ENCODE results near the gene TPO. TPM values are rescaled to one million over a fixed set of nuclear protein-coding genes. Genes with fewer than 3 reads are reported as not detected.

Gene TPO
- total RNA-seq, 1 experiment from 2014 or later, result not detected

DNA sequence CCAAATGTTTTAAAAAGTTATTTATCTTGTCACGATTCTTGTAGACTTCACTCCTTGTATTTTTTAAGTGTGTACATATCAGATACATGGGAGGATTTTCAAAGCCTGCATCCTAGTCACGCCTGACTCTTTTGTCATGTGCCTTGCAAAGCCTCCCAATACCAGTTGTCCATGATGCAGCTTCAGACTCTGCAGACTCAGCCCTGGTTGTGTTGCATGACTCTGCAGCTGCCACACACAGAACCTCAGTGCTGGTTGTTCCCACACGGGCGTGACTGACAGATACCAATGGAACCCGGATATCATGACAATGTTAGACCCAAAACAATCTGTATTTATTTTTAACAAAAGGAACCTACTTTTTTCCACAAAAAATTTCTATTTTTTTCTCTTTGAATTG, 38.2 kb downstream of the TPO start:
- Histone ChIP-seq H3K18ac (ENCODE audit: insufficient read length, low read depth, low read length) (no peak overlapping the region), H4K20me1 (ENCODE audit: control insufficient read depth, insufficient read depth, insufficient read length) (no peaks in the 10 kb centered on the region), H3T11ph (ENCODE audit: low read length) (no peak overlapping the region), H3K27ac (ENCODE audit: insufficient read length, low read depth, low read length) (no peak overlapping the region), H2BK120ac (ENCODE audit: low read depth, low read length, poor library complexity, severe bottlenecking) (no peak overlapping the region), H3K4me1 (ENCODE audit: insufficient read depth, low read length) (no peaks in the 10 kb centered on the region), H3K27me3 (ENCODE audit: insufficient read depth, low read length) (no peaks in the 10 kb centered on the region), H3K14ac (ENCODE audit: insufficient read depth, low read length) (no peak overlapping the region), H3K56ac (ENCODE audit: insufficient read length, low read depth, low read length) (no peak overlapping the region), H4K8ac (replicated peaks; ENCODE audit: insufficient read length, low read depth, low read length) (no peak overlapping the region), H4K5ac (ENCODE audit: insufficient read length, low read depth, low read length) (no peak overlapping the region), H2AK5ac (ENCODE audit: insufficient read length, low read length) (no peak overlapping the region), H3K4ac (ENCODE audit: low read depth, low read length) (no peak overlapping the region), H2BK5ac (ENCODE audit: insufficient read length, low read length) (no peak overlapping the region), H2BK15ac (ENCODE audit: low read depth, low read length) (no peak overlapping the region), H3K23ac (ENCODE audit: insufficient read length, low read depth, low read length) (no peak overlapping the region), H3K79me2 (ENCODE audit: insufficient read depth, low read length) (no peaks in the 10 kb centered on the region), H3K9me3 (ENCODE audit: control insufficient read depth, low read depth, low read length) (no peaks in the 10 kb centered on the region), H2BK20ac (ENCODE audit: low read depth, low read length, poor library complexity, severe bottlenecking) (no peak overlapping the region), H4K91ac (ENCODE audit: insufficient read length, low read depth, low read length) (no peak overlapping the region), H3K79me1 (ENCODE audit: insufficient read depth, low read depth, low read length, poor library complexity, severe bottlenecking) (no peaks in the 10 kb centered on the region), H3K23me2 (ENCODE audit: insufficient read length, low read depth, low read length, poor library complexity, severe bottlenecking) (no peaks in the 10 kb centered on the region), H3K9ac (ENCODE audit: extremely low read depth, insufficient read length, low read length) (no peak overlapping the region), H2AFZ (ENCODE audit: low read length) (no peak overlapping the region), H2BK12ac (ENCODE audit: insufficient read length, low read depth, low read length) (no peak overlapping the region), H3K4me2 (ENCODE audit: insufficient read depth, insufficient read length, low read length) (no peak overlapping the region)
- Mint-ChIP-seq H3K36me3 (ENCODE audit: insufficient read depth in 1 of 3, low read depth in 3 of 3) (0 out of 7 replicates have a peak, but pooled peaks cover 0 to 6% (median 0%) of the 10 kb centered on the region in 3 experiments), H3K4me3 (no peak overlapping the region), H3K4me1 (no peaks in the 10 kb centered on the region; a peak in 1 of 4 replicates), H3K27me3 (ENCODE audit: low read depth) (peaks cover 16% of the 10 kb centered on the region), H3K27ac (no peak overlapping the region), H3K9me3 (peaks cover 3 to 4% of the 10 kb centered on the region in 2 experiments; a peak in 2 of 5 replicates)
- no peak for TF ChIP-seq CTCF (conservative IDR thresholded peaks at IDR 0.05)
- WGBS (ENCODE audit: extremely low coverage, insufficient read length, low lambda C conversion rate), result 100% methylated on average over 1 of the region's 5 CpGs
- DNase-seq, result no peak

All from H9 (cell line).